GM21390 (cell line): ENCODE measurements around the gene TAF9B.
"Not testable (repeated sequence)": the region's sequence is repeated elsewhere in the genome, so short reads cannot be mapped to it uniquely, and the experiment has no call there.

Experiments used
- ATAC-seq: cut with Tn5 transposase; IDR thresholded peaks from one replicate; pipeline ENCODE4 v1.9.1; 2021; ENCODE audit not compliant: unreplicated experiment

Gene TAF9B, protein sequence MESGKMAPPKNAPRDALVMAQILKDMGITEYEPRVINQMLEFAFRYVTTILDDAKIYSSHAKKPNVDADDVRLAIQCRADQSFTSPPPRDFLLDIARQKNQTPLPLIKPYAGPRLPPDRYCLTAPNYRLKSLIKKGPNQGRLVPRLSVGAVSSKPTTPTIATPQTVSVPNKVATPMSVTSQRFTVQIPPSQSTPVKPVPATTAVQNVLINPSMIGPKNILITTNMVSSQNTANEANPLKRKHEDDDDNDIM

GRCh38 chrX:78139160-78140123 lies at the start of gene TAF9B:
TSS of gene TAF9B (minus strand) at chrX:78139650. CDS start at chrX:78139611, 39 bp downstream.
- ATAC-seq, result peak; percentile 95

GRCh38 chrX:78182881-78183280 lies 43.4 kb upstream of the TAF9B start:
- no peak for ATAC-seq

GRCh38 chrX:78181307-78181706 lies 41.9 kb upstream of the TAF9B start:
- no peak for ATAC-seq

- no peak for ATAC-seq
These were observed 28.6 kb upstream of the TAF9B start for GRCh38 chrX:78168065-78168464.

GRCh38 chrX:78165425-78165824 lies 26.0 kb upstream of the TAF9B start:
- no peak for ATAC-seq

- not testable (repeated sequence) for ATAC-seq
These were observed 23.7 kb upstream of the TAF9B start for GRCh38 chrX:78163175-78163574.

- ATAC-seq, result not testable (repeated sequence)
These were observed 21.3 kb upstream of the TAF9B start for GRCh38 chrX:78160711-78161110.

GRCh38 chrX:78157846-78158245 lies 18.4 kb upstream of the TAF9B start:
- ATAC-seq, result not testable (repeated sequence)

GRCh38 chrX:78157373-78157772 lies 17.9 kb upstream of the TAF9B start:
- ATAC-seq, result not testable (repeated sequence)

GRCh38 chrX:78147002-78147540 lies 7.6 kb upstream of the TAF9B start:
- ATAC-seq, result not testable (repeated sequence)

DNA sequence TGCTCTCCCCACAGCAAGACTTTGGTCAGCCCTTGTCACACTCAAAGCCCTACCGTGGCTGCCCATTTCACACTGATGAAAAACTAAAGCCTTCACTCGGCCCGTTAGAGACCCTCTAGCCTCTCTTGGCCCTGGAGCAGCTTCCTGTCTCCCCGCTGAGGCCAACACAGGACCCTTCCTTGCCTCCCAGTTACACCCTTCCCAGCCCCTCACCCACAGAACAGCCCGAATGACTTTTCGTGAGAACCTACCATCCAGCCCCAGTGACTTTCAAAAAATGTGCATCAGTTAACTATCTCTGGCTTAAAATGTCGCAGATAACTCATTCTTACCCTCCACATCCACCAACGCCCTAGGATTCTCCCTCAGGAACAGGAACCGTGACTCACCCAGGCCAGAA lies 756 bp upstream of the TAF9B start:
- ATAC-seq, result no peak

GRCh38 chrX:78133238-78133960 lies 6.1 kb downstream of the TAF9B start:
- no peak for ATAC-seq

DNA sequence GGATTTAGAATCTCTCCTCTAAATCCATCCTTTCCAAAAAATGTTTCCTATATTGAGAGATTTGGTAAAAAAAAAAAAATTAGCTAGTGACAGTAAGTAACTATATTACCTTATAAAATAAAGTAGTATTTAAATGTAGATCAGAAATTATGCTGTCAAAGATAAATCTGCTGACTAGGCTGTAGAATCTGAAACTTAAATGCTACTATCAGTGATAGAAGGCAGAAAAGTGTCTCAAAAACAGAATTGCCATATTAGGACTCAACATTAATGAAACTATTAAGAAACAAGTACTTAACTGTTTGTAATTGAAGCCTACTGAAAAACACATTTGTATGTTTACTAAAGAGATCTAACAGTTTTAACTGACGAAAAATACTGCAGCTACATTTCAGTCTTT lies 8.3 kb downstream of the TAF9B start:
- no peak for ATAC-seq

GRCh38 chrX:78130396-78130795 lies 9.1 kb downstream of the TAF9B start:
- ATAC-seq, result no peak

- ATAC-seq, result no peak
These were observed 9.7 kb downstream of the TAF9B start for GRCh38 chrX:78129714-78130113.

- ATAC-seq, result not testable (repeated sequence)
These were observed 13.7 kb downstream of the TAF9B start for GRCh38 chrX:78125781-78126180.

DNA sequence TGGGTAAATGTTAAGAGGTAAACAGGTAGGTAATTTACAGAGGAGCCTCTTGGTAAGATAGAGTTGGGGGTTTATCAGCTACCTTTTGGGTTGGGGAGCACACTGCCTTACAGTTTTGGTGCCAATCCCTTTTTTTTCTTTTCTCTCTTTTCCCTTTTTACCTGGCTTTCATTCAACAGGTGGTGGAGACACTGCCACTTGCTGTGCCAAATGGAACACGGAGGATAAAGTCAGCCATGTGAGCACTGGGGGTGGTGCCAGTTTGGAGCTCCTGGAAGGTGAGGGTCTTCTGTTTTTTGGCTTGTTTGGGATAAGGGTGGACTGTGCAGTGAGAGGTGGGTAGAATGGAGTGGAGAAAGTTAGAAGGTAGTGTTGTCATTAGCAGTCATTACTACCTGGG lies 14.3 kb downstream of the TAF9B start:
- ATAC-seq, result no peak

DNA sequence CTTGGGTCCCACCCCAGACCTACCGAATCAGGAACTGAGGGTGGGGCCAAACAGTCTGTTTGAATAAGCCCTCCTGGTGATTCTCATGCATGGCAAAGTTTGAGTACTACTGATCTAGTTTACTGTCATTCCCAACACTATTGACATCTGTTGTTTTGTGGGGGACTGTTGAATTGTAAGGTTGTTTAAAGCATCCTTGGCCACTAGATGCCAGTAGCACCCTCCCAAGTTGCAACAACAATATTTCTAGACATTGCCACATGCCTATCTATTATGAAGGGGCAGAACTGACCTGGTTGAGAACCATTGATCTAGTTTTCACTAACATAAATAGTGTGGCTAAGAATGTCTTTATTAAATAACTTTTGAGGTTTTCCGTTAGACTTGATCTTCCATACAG lies 15.1 kb downstream of the TAF9B start:
- no peak for ATAC-seq

DNA sequence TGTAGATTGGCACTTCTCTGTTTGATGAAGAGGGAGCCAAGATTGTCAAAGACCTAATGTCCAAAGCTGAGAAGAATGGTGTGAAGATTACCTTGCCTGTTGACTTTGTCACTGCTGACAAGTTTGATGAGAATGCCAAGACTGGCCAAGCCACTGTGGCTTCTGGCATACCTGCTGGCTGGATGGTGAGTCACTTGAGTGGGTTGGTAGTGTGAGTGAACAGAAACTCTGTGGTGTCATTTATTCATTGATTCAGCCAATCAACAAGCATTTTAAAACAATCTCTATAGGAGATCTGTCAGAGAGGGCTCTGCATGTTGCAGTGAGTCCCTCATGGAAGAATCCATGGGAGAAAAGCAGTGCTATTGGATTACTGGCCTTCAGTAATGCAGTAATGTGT lies 16.3 kb downstream of the TAF9B start:
- ATAC-seq, result no peak

GRCh38 chrX:78119521-78120227 lies 19.8 kb downstream of the TAF9B start:
- ATAC-seq, result no peak

- ATAC-seq, result no peak
These were observed 20.8 kb downstream of the TAF9B start for GRCh38 chrX:78118628-78119027.
